H1 (cell line): ENCODE measurements around the gene TMC6. TPM values are rescaled to one million over a fixed set of nuclear protein-coding genes. Genes with fewer than 3 reads are reported as not detected.

ENCODE experiments used
- CTCF ChIA-PET: fragments of 300-600 bp; sonication (Branson Sonifier 250); formaldehyde crosslinking; loops from one replicate; lab custom pipeline; 2021; ENCODE audit not compliant: partially characterized antibody; lab: Charles Lee
- POLR2A ChIA-PET: fragments of 300-600 bp; sonication (Branson Sonifier 250); formaldehyde crosslinking; loops from one replicate; lab custom pipeline; 2021; ENCODE audit warnings: inconsistent platforms; ENCODE audit not compliant: partially characterized antibody; lab: Charles Lee
- DNase-seq, 2 experiments: peaks; one replicate each; pipeline versions ENCODE4 v3.0.0 to v3.0.0-alpha.2; 2010 to 2022; ENCODE audit warnings: low spot score in 2 of 2, low read depth in 1 of 2, mixed read lengths in 1 of 2
- FAIRE-seq: peaks from 2 replicates; lab custom pipeline; 2011; peaks lifted over from hg19 to GRCh38; lab: Jason Lieb, UNC
- H2AFZ ChIP-seq: 2 replicates; pipeline ENCODE4 v1.8.1; 2012; ENCODE audit warnings: low read length, inconsistent platforms
- H2AK5ac ChIP-seq: 2 replicates; pipeline ENCODE4 v1.6.1; 2013; ENCODE audit warnings: low read depth, low read length
- H2BK120ac ChIP-seq: replicated peaks from 2 replicates; pipeline ENCODE3; 2013; ENCODE audit warnings: low read depth, low read length, inconsistent platforms
- H2BK12ac ChIP-seq: 2 replicates; pipeline ENCODE4 v1.6.1; 2013; ENCODE audit warnings: low read depth, low read length
- H2BK15ac ChIP-seq: 2 replicates; pipeline ENCODE4 v1.6.1; 2013; ENCODE audit warnings: low read length
- H2BK20ac ChIP-seq: 2 replicates; pipeline ENCODE4 v1.6.1; 2013; ENCODE audit warnings: low read length
- H2BK5ac ChIP-seq: 2 replicates; pipeline ENCODE4 v1.6.1; 2013; ENCODE audit warnings: low read depth, low read length
- H3K14ac ChIP-seq: 2 replicates; pipeline ENCODE4 v1.6.1; 2013; ENCODE audit warnings: inconsistent platforms; ENCODE audit not compliant: insufficient read length
- H3K18ac ChIP-seq: 2 replicates; pipeline ENCODE4 v1.6.1; 2013; ENCODE audit warnings: low read length; ENCODE audit errors: extremely low read depth
- H3K23ac ChIP-seq: 2 replicates; pipeline ENCODE4 v1.6.1; 2013; ENCODE audit warnings: inconsistent platforms; ENCODE audit not compliant: insufficient read length
- H3K23me2 ChIP-seq: 2 replicates; pipeline ENCODE4 v1.6.1; 2013; ENCODE audit warnings: low read depth, low read length
- H3K27ac ChIP-seq: 2 replicates; pipeline ENCODE4 v1.6.1; 2011; ENCODE audit warnings: low read depth, low read length, inconsistent platforms
- H3K27me3 ChIP-seq, 4 experiments: replicated peaks in 1 of 4; 1 replicate in 1 of 4; 2 replicates in 3 of 4; pipeline versions ENCODE4 v1.6.1 to v1.8.1; 2011 to 2013; ENCODE audit warnings: low read length in 3 of 4, mild to moderate bottlenecking in 3 of 4, inconsistent platforms in 2 of 4, mixed read lengths in 2 of 4, moderate library complexity in 1 of 4; ENCODE audit not compliant: control insufficient read depth in 3 of 4, insufficient read depth in 3 of 4; ENCODE audit errors: extremely low read depth in 1 of 4
- H3K36me3 ChIP-seq, 4 experiments: 2 replicates each; pipeline versions ENCODE4 v1.6.1 to v1.8.1; 2011 to 2013; ENCODE audit warnings: mild to moderate bottlenecking in 4 of 4, low read length in 3 of 4, moderate library complexity in 2 of 4, control low read depth in 1 of 4, inconsistent platforms in 1 of 4; ENCODE audit not compliant: insufficient read depth in 4 of 4, control insufficient read depth in 2 of 4
- H3K4ac ChIP-seq: replicated peaks from 2 replicates; pipeline ENCODE3; 2013; ENCODE audit warnings: low read length, low read depth, mixed read lengths, inconsistent platforms; ENCODE audit not compliant: insufficient read length
- H3K4me1 ChIP-seq, 4 experiments: replicated peaks in 1 of 4; 1 replicate in 1 of 4; 2 replicates in 3 of 4; pipeline versions ENCODE4 v1.6.1 to v1.8.1; 2011 to 2013; ENCODE audit warnings: low read length in 3 of 4, inconsistent platforms in 2 of 4, mixed read lengths in 1 of 4; ENCODE audit not compliant: insufficient read depth in 4 of 4, control insufficient read depth in 3 of 4
- H3K4me2 ChIP-seq, 2 experiments: 2 replicates each; pipeline versions ENCODE4 v1.6.1 to v1.8.1; 2011 to 2013; ENCODE audit warnings: low read depth in 2 of 2, low read length in 2 of 2, control low read depth in 1 of 2, inconsistent platforms in 1 of 2, mild to moderate bottlenecking in 1 of 2; ENCODE audit not compliant: insufficient read depth in 1 of 2
- H3K4me3 ChIP-seq, 4 experiments: fragments of 200-600, 300-600 bp in 1 of 4; sonication (generic), shearing (Covaris generic), sonication (Bioruptor Twin) in 1 of 4; 2 replicates each; pipeline versions ENCODE4 v1.5.1 to v1.8.1; 2011 to 2016; ENCODE audit warnings: low read length in 4 of 4, low read depth in 3 of 4, control low read depth in 2 of 4, inconsistent platforms in 2 of 4, mild to moderate bottlenecking in 2 of 4, mixed read lengths in 1 of 4, moderate library complexity in 1 of 4; ENCODE audit not compliant: insufficient read depth in 2 of 4; ENCODE audit errors: extremely low read depth in 1 of 4
- H3K56ac ChIP-seq: replicated peaks from 2 replicates; pipeline ENCODE3; 2013; ENCODE audit warnings: low read depth, mild to moderate bottlenecking, mixed read lengths, low read length, inconsistent platforms; ENCODE audit not compliant: insufficient read length
- H3K79me1 ChIP-seq: 2 replicates; pipeline ENCODE4 v1.6.1; 2013; ENCODE audit warnings: low read depth, low read length, control low read depth
- H3K79me2 ChIP-seq, 2 experiments: 2 replicates each; pipeline versions ENCODE4 v1.6.1 to v1.8.1; 2012 to 2013; ENCODE audit warnings: low read length in 2 of 2, mild to moderate bottlenecking in 2 of 2, inconsistent platforms in 1 of 2; ENCODE audit not compliant: insufficient read depth in 2 of 2, control insufficient read depth in 1 of 2
- H3K9ac ChIP-seq, 4 experiments: replicated peaks in 1 of 4; 1 replicate in 1 of 4; 2 replicates in 3 of 4; pipeline versions ENCODE4 v1.6.1 to v1.8.1; 2011 to 2013; ENCODE audit warnings: low read depth in 3 of 4, low read length in 3 of 4, control low read depth in 2 of 4, mild to moderate bottlenecking in 2 of 4, moderate library complexity in 2 of 4, inconsistent platforms in 1 of 4; ENCODE audit errors: extremely low read depth in 1 of 4
- H3K9me3 ChIP-seq, 2 experiments: 2 replicates each; pipeline versions ENCODE4 v1.6.1 to v1.8.1; 2012 to 2013; ENCODE audit warnings: mild to moderate bottlenecking in 2 of 2, moderate library complexity in 2 of 2, control low read depth in 1 of 2, inconsistent platforms in 1 of 2, low read depth in 1 of 2, low read length in 1 of 2, mixed read lengths in 1 of 2; ENCODE audit not compliant: insufficient read depth in 2 of 2
- H4K20me1 ChIP-seq, 2 experiments: replicated peaks in 1 of 2; 2 replicates each; pipeline versions ENCODE3 to v1.8.1; 2011 to 2013; ENCODE audit warnings: inconsistent platforms in 2 of 2, low read length in 2 of 2, mild to moderate bottlenecking in 1 of 2; ENCODE audit not compliant: insufficient read depth in 2 of 2, control insufficient read depth in 1 of 2
- H4K5ac ChIP-seq: 2 replicates; pipeline ENCODE4 v1.6.1; 2013; ENCODE audit warnings: low read length, low read depth, mixed read lengths, inconsistent platforms; ENCODE audit not compliant: insufficient read length
- H4K8ac ChIP-seq: 2 replicates; pipeline ENCODE4 v1.8.0; 2013; ENCODE audit warnings: mild to moderate bottlenecking, moderate library complexity, low read length, inconsistent platforms; ENCODE audit not compliant: insufficient read depth; ENCODE audit errors: extremely low read depth
- H4K91ac ChIP-seq: replicated peaks from 2 replicates; pipeline ENCODE3; 2013; ENCODE audit warnings: low read length, mixed read lengths, inconsistent platforms; ENCODE audit not compliant: insufficient read length
- CBX8 ChIP-seq: fragments of 300-800, 300-1000 bp; sonication (generic); IDR thresholded peaks from 2 replicates; pipeline ENCODE4 v1.7.1; 2016; ENCODE audit warnings: low read depth, low read length, borderline replicate concordance
- RBBP5 ChIP-seq: IDR thresholded peaks from 2 replicates; pipeline ENCODE4 v1.7.1; 2012; ENCODE audit warnings: low read depth, mild to moderate bottlenecking, inconsistent platforms, low read length, moderate library complexity, borderline replicate concordance
- SIRT6 ChIP-seq: IDR thresholded peaks from one replicate; pipeline ENCODE4 v1.7.1; 2012; ENCODE audit warnings: low read length, inconsistent platforms
- WGBS, 2 experiments: shearing (Covaris generic) in 1 of 2; methylation state at CpG; one replicate each; pipeline versions ENCODE4 v1.1.6 to v1.1.7; 2013 to 2015; ENCODE audit warnings: low lambda C conversion rate in 2 of 2, mixed read lengths in 2 of 2, inconsistent platforms in 1 of 2, low coverage in 1 of 2, missing lambda C conversion rate in 1 of 2; ENCODE audit not compliant: insufficient replicate concordance in 2 of 2, insufficient coverage in 1 of 2, insufficient read length in 1 of 2; ENCODE audit errors: extremely low coverage in 1 of 2, missing lambda C conversion rate in 1 of 2; 5-methylcytosine and 5-hydroxymethylcytosine counted together
- polyA plus RNA-seq, 7 experiments: library from polyadenylated mRNA; depleted of rRNA in 3 of 7; stranded (reverse) in 5 of 7; unstranded in 2 of 7; fragments of >200 nt in 5 of 7; fragments of 200-250 nt in 2 of 7; gene quantifications; 1 replicate in 5 of 7; 2 replicates in 1 of 7; 4 replicates in 1 of 7; pipeline versions ENCODE4 v1.2.1 to v1.2.3, GENCODE V29; 2011 to 2013; ENCODE audit warnings: missing spikeins in 2 of 7, mixed read lengths in 2 of 7
- total RNA-seq: library from RNA; stranded (reverse); fragmentation: NEBNext Ultra II Directional; extraction: Animal tissue kit (Norgen Biotek cat#: 25700); gene quantifications from 2 replicates; pipeline ENCODE4 v1.2.1, GENCODE V29; 2021

The TMC6 gene
- total and polyA plus RNA-seq, 2 of the 8 experiments (the other 6 are each of a cell fraction or from before 2014, with no cell fraction given): 39.4 to 77.6 TPM

- no peaks in the 10 kb centered on the region for H3K27me3 ChIP-seq
- no peak overlapping the region for H2BK20ac ChIP-seq
- no peak overlapping the region for H2BK120ac ChIP-seq
- no peaks in the 10 kb centered on the region for H3K79me2 ChIP-seq
- H3K56ac ChIP-seq: no peak overlapping the region
- H4K8ac ChIP-seq: no peak overlapping the region
- no peak overlapping the region for H2AFZ ChIP-seq
- FAIRE-seq: no peak
- no peak overlapping the region for H3K23ac ChIP-seq
- no peak overlapping the region for H2BK5ac ChIP-seq
- H2BK12ac ChIP-seq: no peak overlapping the region
- H3K18ac ChIP-seq: no peak overlapping the region
- DNase-seq: no peak
- no peak overlapping the region for H3K4ac ChIP-seq
- peaks cover 2 to 3% of the 10 kb centered on the region in 2 experiments for H4K20me1 ChIP-seq
- no peaks in the 10 kb centered on the region for H3K79me1 ChIP-seq
- no peaks in the 10 kb centered on the region for H3K23me2 ChIP-seq
- ChIA-PET CTCF (interaction anchor here (0.7 to 3.0 kb wide), 6 partner anchors 12 to 66 kb away, joined by 3 to 8 read pairs (median 6); no protein-coding TSS in a partner anchor), POLR2A (interaction anchor here (1.1 kb wide), 1 partner anchor 62 kb away, joined by 3 read pairs; no protein-coding TSS in a partner anchor)
- H3K9ac ChIP-seq: no peak overlapping the region
- H3K9me3 ChIP-seq: no peaks in the 10 kb centered on the region
- H2BK15ac ChIP-seq: no peak overlapping the region
- H3K14ac ChIP-seq: no peak overlapping the region
- no peak overlapping the region for H3K4me3 ChIP-seq
- no peak overlapping the region for H3K27ac ChIP-seq
- no peak overlapping the region for H2AK5ac ChIP-seq
- H3K4me2 ChIP-seq: no peak overlapping the region
- peaks cover 0 to 13% (median 3%) of the 10 kb centered on the region in 4 experiments; a peak in 4 of 8 replicates for H3K36me3 ChIP-seq
- WGBS, 2 experiments: 91% methylated on average over 9 of the region's 9 CpGs; no CpG with 5 or more reads in 1 of the 2 experiments
- TF ChIP-seq RBBP5 (no peak), CBX8 (no peak), SIRT6 (no peak)
- H4K91ac ChIP-seq: no peak overlapping the region
- H4K5ac ChIP-seq: no peak overlapping the region
- no peaks in the 10 kb centered on the region; a peak in 1 of 7 replicates for H3K4me1 ChIP-seq
These were observed 19.1 kb downstream of the TMC6 start for GRCh38 chr17:78109489-78109761.
